Esophagus muscularis mucosa (tissue), 4 donors: ENCODE results near the gene SPOCK1. TPM values are rescaled to one million over a fixed set of nuclear protein-coding genes. Genes with fewer than 3 reads are reported as not detected.

Experiments
- DNase-seq: peaks from one replicate; pipeline ENCODE4 v3.0.0-alpha.2; 2017; ENCODE audit errors: extremely low spot score
- H3K27ac ChIP-seq, 4 donors: fragments of 200-600 bp; sonication (generic); replicated peaks in 1 of 4; 1 replicate in 3 of 4; 2 replicates in 1 of 4; pipeline ENCODE4 v1.5.1; 2016 to 2019; ENCODE audit warnings: mild to moderate bottlenecking in 1 of 4
- H3K27me3 ChIP-seq, 4 donors: fragments of 200-600 bp; sonication (generic); one replicate each; pipeline versions ENCODE4 v1.5.1 to v1.6.0; 2016 to 2019
- H3K36me3 ChIP-seq, 4 donors: fragments of 200-600 bp; sonication (generic); one replicate each; pipeline ENCODE4 v1.5.1; 2016 to 2019
- H3K4me1 ChIP-seq, 4 donors: fragments of 200-600 bp; sonication (generic); one replicate each; pipeline ENCODE4 v1.5.1; 2016 to 2019
- H3K4me3 ChIP-seq, 4 donors: fragments of 200-600 bp; sonication (generic); 1 replicate in 2 of 4; 2 replicates in 2 of 4; pipeline ENCODE4 v1.5.1; 2016 to 2019; ENCODE audit warnings: mild to moderate bottlenecking in 4 of 4, moderate library complexity in 1 of 4
- H3K9me3 ChIP-seq, 4 donors: fragments of 200-600 bp; sonication (generic); 1 replicate in 3 of 4; 2 replicates in 1 of 4; pipeline ENCODE4 v1.5.1; 2016 to 2019
- CTCF ChIP-seq, 3 experiments: fragments of 200-600 bp in 2 of 3; fragments of 450-650 bp in 1 of 3; sonication (generic) in 2 of 3; IDR thresholded peaks; one replicate each; pipeline ENCODE4 v1.5.1; 2017 to 2019; ENCODE audit warnings: antibody characterized with exemption in 3 of 3, mild to moderate bottlenecking in 2 of 3, moderate library complexity in 1 of 3
- EP300 ChIP-seq: sonication (generic); formaldehyde crosslinking; IDR thresholded peaks from one replicate; pipeline ENCODE4 v1.6.1; 2017; ENCODE audit warnings: antibody characterized with exemption
- POLR2A ChIP-seq: fragments of 450-650 bp; IDR thresholded peaks from one replicate; pipeline ENCODE4 v1.6.1; 2017; ENCODE audit warnings: antibody characterized with exemption, moderate library complexity, mild to moderate bottlenecking, low read depth
- POLR2AphosphoS5 ChIP-seq, 2 donors: sonication (generic); formaldehyde crosslinking; IDR thresholded peaks; one replicate each; pipeline ENCODE4 v1.6.1; 2017; ENCODE audit warnings: antibody characterized with exemption in 2 of 2
- WGBS: methylation state at CpG from one replicate; pipeline ENCODE4 v1.1.5; 2018; 5-methylcytosine and 5-hydroxymethylcytosine counted together
- intact Hi-C: fragments of 100-400 bp; cut with DNase I; formaldehyde crosslinking; loops from one replicate; pipeline ENCODE4 v1.15.1; 2023
- total RNA-seq, 4 donors: library from RNA; depleted of rRNA; stranded (reverse); fragments of >200 nt; gene quantifications; one replicate each; pipeline versions ENCODE4 v1.1.0 to v1.2.1, GENCODE V29; 2016

SPOCK1 gene
- total RNA-seq, 4 donors from 2014 or later: 39.0 to 52.4 (median 45.6) TPM

- Histone ChIP-seq H3K27ac (no peak overlapping the region), H3K4me1 (no peaks in the 10 kb centered on the region), H3K4me3 (no peak overlapping the region), H3K9me3 (no peaks in the 10 kb centered on the region), H3K27me3 (peaks cover 0 to 2% (median 0%) of the 10 kb centered on the region in 4 donors), H3K36me3 (no peaks in the 10 kb centered on the region)
- WGBS: 92% methylated on average over 4 of the region's 4 CpGs
- intact Hi-C loops: no loop called here
- no peak for TF ChIP-seq POLR2AphosphoS5 (IDR thresholded peaks at IDR 0.05)
- TF ChIP-seq CTCF (IDR thresholded peaks at IDR 0.05): no peak
- TF ChIP-seq POLR2A: no peak
- no peak for TF ChIP-seq EP300
- no peak for DNase-seq
Observed at GRCh38 chr5:137228816-137229215, 270.3 kb downstream of the SPOCK1 start.

DNA sequence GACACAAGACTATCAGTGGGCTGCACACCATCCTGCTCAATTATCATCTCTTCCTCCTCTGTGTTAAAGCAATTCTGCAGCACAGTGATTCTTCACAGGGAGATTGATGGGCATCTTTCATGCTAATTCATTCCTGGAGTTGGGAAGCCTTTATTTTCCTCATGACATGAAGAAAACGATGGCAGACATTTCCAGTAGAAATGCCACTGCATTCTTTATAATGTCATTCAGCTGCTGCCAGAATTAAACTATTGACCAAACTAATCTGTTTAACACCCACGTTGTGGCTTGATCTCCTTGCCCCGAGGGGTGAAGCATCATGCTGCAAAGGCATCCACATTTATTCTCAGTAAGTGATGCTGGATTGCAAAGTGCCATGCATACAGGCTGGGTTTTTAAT is 273.0 kb downstream of the SPOCK1 start:
- TF ChIP-seq EP300 (no peak), CTCF (IDR thresholded peaks at IDR 0.05) (no peak), POLR2A (no peak), POLR2AphosphoS5 (IDR thresholded peaks at IDR 0.05) (no peak)
- Histone ChIP-seq H3K4me3 (no peak overlapping the region), H3K4me1 (no peaks in the 10 kb centered on the region), H3K27ac (no peak overlapping the region), H3K36me3 (no peaks in the 10 kb centered on the region), H3K27me3 (peaks cover 0 to 2% (median 0%) of the 10 kb centered on the region in 4 donors), H3K9me3 (no peaks in the 10 kb centered on the region)
- intact Hi-C loops: no loop called here
- 60% methylated on average over 1 of the region's 3 CpGs for WGBS
- DNase-seq: no peak

GRCh38 chr5:137223324-137224295 is 275.5 kb downstream of the SPOCK1 start:
- Histone ChIP-seq H3K27me3 (no peaks in the 10 kb centered on the region), H3K4me3 (no peak overlapping the region), H3K27ac (peak overlapping the region; percentile 26 to 60 (median 32)), H3K9me3 (no peaks in the 10 kb centered on the region), H3K36me3 (no peaks in the 10 kb centered on the region), H3K4me1 (peaks cover 0 to 6% (median 5%) of the 10 kb centered on the region in 4 donors)
- TF ChIP-seq POLR2AphosphoS5 (IDR thresholded peaks at IDR 0.05) (peak in 1 of 2 donors; percentile 21), POLR2A (no peak), EP300 (no peak), CTCF (IDR thresholded peaks at IDR 0.05) (no peak)
- 76% methylated on average over 4 of the region's 4 CpGs for WGBS
- intact Hi-C loops: no loop called here
- DNase-seq: no peak

GRCh38 chr5:137221943-137222342 is 277.2 kb downstream of the SPOCK1 start:
- intact Hi-C loops: no loop called here
- DNase-seq: no peak
- WGBS: 53% methylated on average over 3 of the region's 3 CpGs
- H3K27me3 ChIP-seq: no peaks in the 10 kb centered on the region
- peaks cover 0 to 10% (median 8%) of the 10 kb centered on the region in 4 donors for H3K4me1 ChIP-seq
- H3K9me3 ChIP-seq: no peaks in the 10 kb centered on the region
- H3K36me3 ChIP-seq: no peaks in the 10 kb centered on the region
- H3K27ac ChIP-seq: peak overlapping the region in 1 of 4 donors; percentile 34
- H3K4me3 ChIP-seq: no peak overlapping the region
- no peak for TF ChIP-seq CTCF (IDR thresholded peaks at IDR 0.05)
